B cell (primary cell): ENCODE results near the gene DOCK4. TPM values are rescaled to one million over a fixed set of nuclear protein-coding genes. Genes with fewer than 3 reads are reported as not detected.

Source experiments
- ATAC-seq: fragments of 200-7000 bp; cut with Tn5 transposase; one replicate; pipeline ENCODE4 v1.10.0; 2021; ENCODE audit warnings: low read depth, mild to moderate bottlenecking, moderate number of reproducible peaks, moderate library complexity
- CTCF ChIA-PET: fragments of 350-600 bp; sonication (Branson Sonifier 250); formaldehyde crosslinking; loops from one replicate; lab custom pipeline; 2021; ENCODE audit warnings: antibody characterized with exemption, inconsistent platforms; lab: Charles Lee
- POLR2A ChIA-PET: fragments of 350-600 bp; sonication (Branson Sonifier 250); formaldehyde crosslinking; loops from one replicate; lab custom pipeline; 2021; ENCODE audit warnings: antibody characterized with exemption; lab: Charles Lee
- DNase-seq: peaks from one replicate; pipeline ENCODE4 v3.0.0; 2013
- H2AFZ ChIP-seq: 2 replicates; pipeline ENCODE4 v1.6.1; 2012; ENCODE audit warnings: mild to moderate bottlenecking, low read depth, low read length; ENCODE audit not compliant: insufficient read depth, poor library complexity, severe bottlenecking
- H3K27ac ChIP-seq, 2 donors: 1 replicate in 1 of 2; 2 replicates in 1 of 2; pipeline ENCODE4 v1.5.1; 2012 to 2013; ENCODE audit warnings: low read length in 2 of 2, mild to moderate bottlenecking in 2 of 2, moderate library complexity in 1 of 2
- H3K27me3 ChIP-seq, 4 experiments: fragments of 200-600 bp in 1 of 4; sonication (generic) in 1 of 4; replicated peaks in 1 of 4; 1 replicate in 2 of 4; 2 replicates in 2 of 4; pipeline versions ENCODE4 v1.6.1 to v1.7.0; 2013 to 2016; ENCODE audit warnings: low read length in 3 of 4, mild to moderate bottlenecking in 2 of 4, mixed read lengths in 1 of 4, moderate library complexity in 1 of 4; ENCODE audit not compliant: insufficient read depth in 4 of 4, control insufficient read depth in 3 of 4; ENCODE audit errors: control extremely low read depth in 1 of 4
- H3K36me3 ChIP-seq, 2 experiments: replicated peaks in 1 of 2; 1 replicate in 1 of 2; 2 replicates in 1 of 2; pipeline versions ENCODE4 v1.6.1 to v1.7.1; 2013; ENCODE audit warnings: low read length in 1 of 2; ENCODE audit not compliant: insufficient read depth in 2 of 2, control insufficient read depth in 1 of 2; ENCODE audit errors: control extremely low read depth in 1 of 2, extremely low read depth in 1 of 2
- H3K4me1 ChIP-seq, 2 donors: fragments of 200-600 bp in 1 of 2; sonication (generic) in 1 of 2; 1 replicate in 1 of 2; 2 replicates in 1 of 2; pipeline versions ENCODE4 v1.5.1 to v1.6.1; 2013 to 2017; ENCODE audit warnings: low read length in 2 of 2; ENCODE audit not compliant: control insufficient read depth in 2 of 2, insufficient read depth in 2 of 2
- H3K4me2 ChIP-seq: replicated peaks from 2 replicates; pipeline ENCODE3; 2012; ENCODE audit warnings: mild to moderate bottlenecking, low read depth, low read length; ENCODE audit not compliant: poor library complexity, severe bottlenecking
- H3K4me3 ChIP-seq, 5 experiments: fragments of 200-600 bp in 1 of 5; sonication (generic) in 1 of 5; 1 replicate in 3 of 5; 2 replicates in 2 of 5; pipeline versions ENCODE4 v1.5.1 to v1.7.0; 2011 to 2016; ENCODE audit warnings: low read length in 4 of 5, mild to moderate bottlenecking in 4 of 5, low read depth in 2 of 5, control low read depth in 1 of 5, moderate library complexity in 1 of 5; ENCODE audit not compliant: insufficient read depth in 1 of 5; ENCODE audit errors: control extremely low read depth in 1 of 5, extremely low read depth in 1 of 5
- H3K79me2 ChIP-seq: fragments of 200-600 bp; sonication (generic); one replicate; pipeline ENCODE4 v1.6.0; 2016; ENCODE audit warnings: low read length; ENCODE audit not compliant: control insufficient read depth, insufficient read depth
- H3K9ac ChIP-seq: fragments of 200-600 bp; sonication (generic); 2 replicates; pipeline ENCODE4 v1.6.1; 2017; ENCODE audit warnings: mild to moderate bottlenecking, low read length, moderate library complexity
- H3K9me3 ChIP-seq, 3 donors: one replicate each; pipeline versions ENCODE4 v1.6.1 to v1.7.1; 2013; ENCODE audit warnings: low read length in 2 of 3; ENCODE audit not compliant: control insufficient read depth in 2 of 3, insufficient read depth in 1 of 3; ENCODE audit errors: control extremely low read depth in 1 of 3
- H4K20me1 ChIP-seq: 2 replicates; pipeline ENCODE4 v1.6.0; 2012; ENCODE audit warnings: mild to moderate bottlenecking, low read length; ENCODE audit not compliant: insufficient read depth, control insufficient read depth, poor library complexity, severe bottlenecking
- H3K27ac Mint-ChIP-seq: one replicate; pipeline ENCODE4 v1.8.0; 2021; ENCODE audit warnings: mixed read lengths
- H3K27me3 Mint-ChIP-seq: one replicate; pipeline ENCODE4 v1.8.0; 2021; ENCODE audit warnings: mixed read lengths
- H3K4me1 Mint-ChIP-seq: one replicate; pipeline ENCODE4 v1.8.0; 2021; ENCODE audit warnings: mixed read lengths
- H3K4me3 Mint-ChIP-seq: one replicate; pipeline ENCODE4 v1.8.0; 2021; ENCODE audit warnings: mixed read lengths
- H3K9me3 Mint-ChIP-seq: one replicate; pipeline ENCODE4 v1.8.0; 2022; ENCODE audit warnings: mixed read lengths; ENCODE audit not compliant: insufficient read depth
- EZH2 ChIP-seq: IDR thresholded peaks from 2 replicates; pipeline ENCODE4 v1.6.1; 2012; ENCODE audit warnings: borderline replicate concordance, low read depth, mild to moderate bottlenecking, moderate library complexity, low read length; ENCODE audit not compliant: insufficient read depth, poor library complexity, severe bottlenecking
- WGBS: methylation state at CpG from one replicate; pipeline ENCODE4 v1.1.5; 2013; ENCODE audit warnings: missing lambda C conversion rate; ENCODE audit not compliant: insufficient coverage; 5-methylcytosine and 5-hydroxymethylcytosine counted together
- intact Hi-C: fragments of 100-400 bp; cut with micrococcal nuclease; formaldehyde crosslinking; loops from one replicate; pipeline ENCODE4 v1.10.0; 2022
- polyA plus RNA-seq: library from polyadenylated mRNA; depleted of rRNA; stranded (reverse); fragments of >200 nt; gene quantifications from 2 replicates; pipeline ENCODE4 v1.2.3, GENCODE V29; 2012
- total RNA-seq, 2 donors: library from RNA; stranded (reverse); fragments of 120-200 nt in 1 of 2; gene quantifications; 1 replicate in 1 of 2; 2 replicates in 1 of 2; pipeline versions ENCODE4 v1.2.3 to v1.2.4, GENCODE V29; 2013 to 2022
- TF ChIP-seq, protein P1 (sequence below): fragments of 200-600 bp; IDR thresholded peaks from one replicate; pipeline ENCODE4 v1.8.0; 2022; ENCODE audit warnings: antibody characterized with exemption, mild to moderate bottlenecking

Gene DOCK4
- total and polyA plus RNA-seq, 2 donors (not counting 1 experiment from before 2014, with no cell fraction given), result 0.03 to 4.1 TPM

- ChIA-PET POLR2A (no interaction called here), CTCF (no interaction called here)
- Histone ChIP-seq H3K36me3 (no peaks in the 10 kb centered on the region), H4K20me1 (no peaks in the 10 kb centered on the region), H3K79me2 (no peaks in the 10 kb centered on the region), H3K27ac (no peak overlapping the region), H3K9ac (no peak overlapping the region), H3K4me3 (no peak overlapping the region), H3K27me3 (no peaks in the 10 kb centered on the region), H3K9me3 (no peaks in the 10 kb centered on the region), H2AFZ (no peak overlapping the region), H3K4me1 (no peaks in the 10 kb centered on the region), H3K4me2 (no peak overlapping the region)
- Mint-ChIP-seq H3K27ac (no peak overlapping the region), H3K4me1 (no peaks in the 10 kb centered on the region), H3K4me3 (no peak overlapping the region), H3K9me3 (no peaks in the 10 kb centered on the region), H3K27me3 (peaks cover 10% of the 10 kb centered on the region)
- intact Hi-C loops, result no loop called here
- ATAC-seq, result no peak
- WGBS, result 97% methylated on average over 2 of the region's 2 CpGs
- no peak for TF ChIP-seq EZH2
- TF ChIP-seq, protein P1, sequence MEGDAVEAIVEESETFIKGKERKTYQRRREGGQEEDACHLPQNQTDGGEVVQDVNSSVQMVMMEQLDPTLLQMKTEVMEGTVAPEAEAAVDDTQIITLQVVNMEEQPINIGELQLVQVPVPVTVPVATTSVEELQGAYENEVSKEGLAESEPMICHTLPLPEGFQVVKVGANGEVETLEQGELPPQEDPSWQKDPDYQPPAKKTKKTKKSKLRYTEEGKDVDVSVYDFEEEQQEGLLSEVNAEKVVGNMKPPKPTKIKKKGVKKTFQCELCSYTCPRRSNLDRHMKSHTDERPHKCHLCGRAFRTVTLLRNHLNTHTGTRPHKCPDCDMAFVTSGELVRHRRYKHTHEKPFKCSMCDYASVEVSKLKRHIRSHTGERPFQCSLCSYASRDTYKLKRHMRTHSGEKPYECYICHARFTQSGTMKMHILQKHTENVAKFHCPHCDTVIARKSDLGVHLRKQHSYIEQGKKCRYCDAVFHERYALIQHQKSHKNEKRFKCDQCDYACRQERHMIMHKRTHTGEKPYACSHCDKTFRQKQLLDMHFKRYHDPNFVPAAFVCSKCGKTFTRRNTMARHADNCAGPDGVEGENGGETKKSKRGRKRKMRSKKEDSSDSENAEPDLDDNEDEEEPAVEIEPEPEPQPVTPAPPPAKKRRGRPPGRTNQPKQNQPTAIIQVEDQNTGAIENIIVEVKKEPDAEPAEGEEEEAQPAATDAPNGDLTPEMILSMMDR, result no peak
- DNase-seq, result no peak
Observed at GRCh38 chr7:112168915-112169314, 37.3 kb downstream of the DOCK4 start.

GRCh38 chr7:112167147-112167546 lies 39.1 kb downstream of the DOCK4 start:
- H4K20me1 ChIP-seq, result no peaks in the 10 kb centered on the region

More at GRCh38 chr7:112167147-112167546, 39.1 kb downstream of the DOCK4 start:
- no peak overlapping the region for H3K4me2 ChIP-seq
- no peaks in the 10 kb centered on the region for H3K27me3 ChIP-seq
- no peak for TF ChIP-seq EZH2
- ATAC-seq (no peak), DNase-seq (no peak)
- Mint-ChIP-seq H3K4me3 (no peak overlapping the region), H3K27ac (no peak overlapping the region), H3K9me3 (no peaks in the 10 kb centered on the region), H3K4me1 (no peaks in the 10 kb centered on the region), H3K27me3 (peaks cover 5% of the 10 kb centered on the region)
- no peak overlapping the region for H3K4me3 ChIP-seq
- H3K27ac ChIP-seq, result no peak overlapping the region
- intact Hi-C loops, result no loop called here
- no peak overlapping the region for H3K9ac ChIP-seq
- CTCF ChIA-PET, result no interaction called here
- 100% methylated on average over 1 of the region's 3 CpGs for WGBS
- H3K36me3 ChIP-seq, result no peaks in the 10 kb centered on the region
- no peak overlapping the region for H2AFZ ChIP-seq
- no peaks in the 10 kb centered on the region for H3K4me1 ChIP-seq
- H3K9me3 ChIP-seq, result no peaks in the 10 kb centered on the region
- no peaks in the 10 kb centered on the region for H3K79me2 ChIP-seq
- POLR2A ChIA-PET, result no interaction called here
